Femur (tissue), 1 donor: Measurements from ENCODE around the gene MTHFD1L.

ENCODE experiments used
- DNase-seq: peaks from one replicate; pipeline ENCODE4 v3.0.0-alpha.2; 2017

MTHFD1L gene

DNA sequence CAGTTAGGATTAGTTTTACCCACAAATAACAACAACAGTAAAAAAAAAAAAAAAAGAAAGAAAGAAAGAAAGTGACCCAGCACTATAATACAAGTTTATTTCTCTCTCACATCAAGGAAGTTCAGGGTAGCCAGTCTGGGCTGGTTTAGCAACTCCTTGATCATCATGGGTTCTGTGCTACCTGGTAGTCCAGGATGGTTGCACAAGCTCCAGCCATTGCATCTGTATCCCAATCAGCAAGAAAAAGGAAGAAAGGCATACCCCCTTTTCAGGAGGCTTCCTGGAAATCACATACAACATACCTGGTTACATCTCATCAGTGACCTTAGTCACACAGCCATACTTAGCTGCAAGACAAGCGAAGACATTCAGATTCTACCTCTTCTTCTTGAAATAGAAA lies 128.5 kb downstream of the MTHFD1L start:
- no peak for DNase-seq

DNA sequence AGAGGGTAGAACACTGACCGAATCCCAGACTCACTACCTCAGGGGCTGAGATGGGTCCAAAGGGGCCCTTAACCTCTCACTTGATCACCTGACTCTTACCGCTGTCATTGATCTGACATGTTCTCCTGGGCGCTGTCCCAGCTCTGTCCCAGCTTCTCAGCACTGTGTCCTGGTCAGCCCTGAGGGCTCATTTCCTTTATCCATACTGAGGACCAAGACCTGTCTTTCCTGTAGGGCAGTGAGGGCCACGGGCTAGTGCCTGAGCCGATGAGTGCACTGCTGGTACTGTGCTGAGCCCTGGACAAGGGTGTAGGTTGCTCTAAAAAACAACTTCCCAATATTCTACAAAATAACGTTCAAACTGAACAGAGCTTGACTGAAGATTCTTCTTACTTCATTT lies 131.5 kb downstream of the MTHFD1L start:
- no peak for DNase-seq

DNA sequence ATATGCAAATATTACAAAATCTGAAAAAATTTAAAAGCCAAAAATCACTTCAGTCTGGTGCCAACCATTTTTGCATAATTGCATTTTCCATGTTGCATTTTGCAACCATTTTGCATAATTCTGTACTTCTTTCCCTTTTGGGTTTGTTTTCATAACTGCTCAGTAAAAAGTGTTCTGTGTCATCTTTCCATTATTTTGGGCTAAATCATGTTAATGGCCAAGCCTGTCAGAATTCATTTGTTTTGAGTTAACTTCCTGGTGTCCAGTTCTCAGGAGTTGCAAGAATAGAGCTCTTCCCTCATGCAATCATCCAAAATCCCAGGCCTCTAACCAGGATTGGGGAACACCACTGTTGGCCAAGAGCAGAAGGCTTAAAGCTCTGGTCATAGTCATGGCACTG lies 133.6 kb downstream of the MTHFD1L start:
- no peak for DNase-seq

DNA sequence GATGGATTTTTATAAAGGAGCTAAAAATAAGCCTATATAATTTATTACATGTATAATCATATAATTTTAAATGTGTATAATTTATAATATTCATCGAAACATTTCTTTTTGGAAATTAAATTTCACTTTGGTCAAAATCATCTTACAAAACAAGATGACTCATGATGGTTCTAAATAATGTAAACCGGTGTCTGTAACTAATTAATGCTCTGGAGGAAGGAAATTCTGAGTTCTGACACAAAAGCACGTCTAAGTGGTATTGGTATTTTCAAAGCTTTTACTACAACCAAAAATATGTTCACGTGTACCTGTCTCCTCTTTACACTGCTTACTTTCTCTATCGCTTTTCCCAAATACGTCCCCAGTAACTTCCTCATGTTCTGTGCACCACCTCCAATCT lies 134.1 kb downstream of the MTHFD1L start:
- DNase-seq = no peak

DNA sequence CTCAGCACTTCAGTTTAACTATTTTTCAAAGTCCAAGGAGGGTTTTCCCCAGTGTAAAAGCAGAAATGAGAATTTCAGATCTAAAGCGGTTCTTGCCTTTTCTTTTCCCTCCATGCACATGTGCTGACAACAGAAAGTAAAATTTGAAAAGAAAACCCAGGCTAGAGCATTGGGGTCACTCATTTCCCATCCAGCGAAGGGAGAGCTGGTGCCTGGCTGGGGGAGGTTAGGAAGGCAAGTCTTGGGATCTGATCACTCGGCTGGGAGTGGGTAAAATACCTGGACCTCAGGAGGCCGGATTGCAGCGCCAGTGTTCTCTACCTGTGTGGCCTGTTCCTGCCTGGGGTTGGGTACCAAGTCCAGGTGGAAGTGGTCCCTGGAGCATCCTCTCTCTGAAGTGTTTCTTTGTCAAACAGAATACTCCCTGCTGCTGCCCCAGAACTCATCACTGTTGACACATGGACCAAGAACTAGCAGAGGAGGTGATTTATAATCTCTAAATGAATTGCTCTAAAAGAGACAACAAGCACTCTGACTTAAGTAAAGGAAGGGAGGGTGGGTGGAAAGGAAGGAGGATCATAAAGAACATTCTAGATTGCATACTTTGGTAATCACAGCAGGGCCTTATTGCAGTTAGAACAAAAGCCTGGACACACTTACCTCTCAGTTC lies 136.0 kb downstream of the MTHFD1L start:
- no peak for DNase-seq

DNA sequence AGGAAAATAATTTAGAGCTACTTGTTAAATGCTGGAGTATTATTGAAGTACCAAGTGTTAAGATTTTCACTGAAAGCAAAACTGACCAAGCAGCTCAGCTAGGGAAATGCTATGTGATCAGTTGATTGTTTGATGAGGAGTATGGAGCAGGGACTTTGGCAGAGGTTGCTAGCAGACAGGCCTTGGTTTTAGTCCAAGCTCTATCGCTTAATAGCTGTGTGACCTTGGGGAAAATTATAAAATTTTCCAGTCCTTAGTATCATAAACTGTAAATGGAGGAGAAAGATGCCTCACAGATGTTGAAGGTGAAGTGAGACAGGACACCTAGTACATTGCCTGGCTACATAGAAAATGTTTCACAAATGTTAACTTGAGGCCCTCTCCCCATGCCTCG lies 136.6 kb downstream of the MTHFD1L start:
- DNase-seq = no peak

DNA sequence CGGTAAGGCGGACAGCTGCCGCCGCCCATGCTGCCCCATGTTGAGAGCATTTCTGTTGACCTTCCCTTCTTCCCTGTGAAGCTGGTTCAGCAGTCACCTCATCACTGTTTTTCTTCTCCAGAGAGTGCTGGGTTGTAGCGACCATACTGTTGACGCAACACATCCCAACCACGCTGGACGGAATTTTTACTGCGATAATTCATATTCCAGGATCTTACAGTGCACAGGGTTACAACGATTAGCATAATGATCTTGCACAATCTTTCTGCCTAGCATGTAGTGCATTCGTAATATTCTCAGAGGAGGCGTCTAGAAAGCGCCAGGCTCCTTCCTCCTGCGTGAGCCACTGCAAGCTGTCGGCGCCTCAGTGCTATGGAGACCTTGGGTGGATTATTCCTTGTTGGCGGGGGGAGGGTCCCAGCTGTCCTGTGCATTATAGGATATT lies 137.0 kb downstream of the MTHFD1L start:
- DNase-seq = no peak

DNA sequence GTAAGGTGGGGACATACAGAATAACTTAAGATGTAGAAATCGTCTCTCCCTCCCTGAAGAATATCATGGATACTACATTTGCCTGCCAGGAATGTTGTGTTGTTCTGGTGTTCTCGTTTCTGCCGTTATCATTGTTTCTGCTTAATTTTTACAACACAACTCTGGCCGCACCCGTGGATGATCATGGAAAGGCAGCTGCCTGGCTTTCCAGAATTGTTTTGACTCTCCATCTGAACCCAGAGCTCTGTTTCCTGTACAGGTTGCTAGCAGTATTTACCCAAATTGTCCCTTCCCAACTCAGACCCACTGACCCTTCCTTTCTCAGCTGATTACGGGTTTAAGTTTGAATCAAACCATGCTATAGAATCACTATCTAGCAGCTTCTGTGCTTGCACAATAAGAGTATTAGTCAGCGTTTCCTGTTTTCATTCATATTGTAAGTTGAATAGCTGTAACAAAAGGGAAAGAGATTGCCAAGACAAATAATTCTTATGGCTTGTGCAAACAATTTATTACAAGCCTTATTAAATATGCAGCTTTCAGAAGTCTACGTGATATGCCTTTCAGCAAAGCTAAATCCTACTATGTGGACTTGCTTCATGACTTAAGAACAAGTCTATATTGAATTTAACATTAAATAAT lies 139.0 kb downstream of the MTHFD1L start:
- DNase-seq = peak; percentile 65

DNA sequence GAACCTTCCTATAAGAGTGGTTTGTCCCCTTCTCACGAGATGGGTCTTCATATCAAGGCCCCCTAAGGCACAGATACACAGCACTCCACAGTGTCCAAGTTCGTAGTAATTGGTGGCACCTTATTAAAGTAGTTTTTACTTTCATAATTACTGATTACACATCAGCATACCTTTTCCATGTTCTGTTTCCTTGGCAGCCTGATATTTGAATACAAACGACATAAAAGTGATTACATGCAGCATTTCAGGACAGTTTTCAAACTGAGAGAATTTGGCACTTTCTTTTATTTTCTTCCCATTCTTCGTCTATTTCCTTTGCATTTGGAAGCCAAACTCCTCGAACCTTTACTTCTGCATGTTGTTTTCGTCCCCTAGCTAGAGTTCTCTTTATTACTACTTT lies 139.7 kb downstream of the MTHFD1L start:
- DNase-seq = no peak

DNA sequence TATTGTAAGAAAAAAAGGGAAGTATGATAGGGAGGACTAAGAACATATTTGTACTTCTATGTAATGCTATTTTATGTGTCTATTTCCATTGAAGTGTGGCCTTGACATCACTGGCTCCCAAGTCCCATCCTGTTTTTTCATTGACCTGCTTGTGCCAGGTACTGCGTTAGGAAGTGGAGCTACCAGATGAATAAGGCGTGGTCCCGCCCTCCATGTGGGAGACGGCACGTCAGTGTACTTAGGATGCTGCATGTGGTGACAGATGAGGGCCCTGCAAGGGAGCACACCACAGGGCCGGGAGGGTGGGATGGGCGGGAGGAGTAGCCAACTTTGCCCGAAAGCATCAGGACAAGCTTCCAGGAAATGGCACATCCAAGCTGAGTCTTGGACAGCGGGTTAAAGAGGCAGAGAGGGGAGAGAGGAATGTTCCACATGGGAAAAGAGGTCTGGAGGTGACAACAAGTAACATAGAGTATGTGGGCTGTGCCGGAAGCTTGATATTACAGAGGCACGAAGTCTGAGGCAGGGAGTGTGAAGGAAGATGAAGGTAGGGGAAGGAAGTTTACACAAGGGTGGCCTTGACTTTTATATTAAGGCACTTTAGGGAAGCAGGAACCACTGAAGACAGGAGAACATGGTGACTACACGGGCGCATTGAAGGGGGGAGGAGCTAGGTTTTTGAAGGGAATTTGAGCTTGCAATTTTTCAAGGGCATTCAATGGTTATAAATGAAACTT lies 140.6 kb downstream of the MTHFD1L start:
- DNase-seq = no peak

DNA sequence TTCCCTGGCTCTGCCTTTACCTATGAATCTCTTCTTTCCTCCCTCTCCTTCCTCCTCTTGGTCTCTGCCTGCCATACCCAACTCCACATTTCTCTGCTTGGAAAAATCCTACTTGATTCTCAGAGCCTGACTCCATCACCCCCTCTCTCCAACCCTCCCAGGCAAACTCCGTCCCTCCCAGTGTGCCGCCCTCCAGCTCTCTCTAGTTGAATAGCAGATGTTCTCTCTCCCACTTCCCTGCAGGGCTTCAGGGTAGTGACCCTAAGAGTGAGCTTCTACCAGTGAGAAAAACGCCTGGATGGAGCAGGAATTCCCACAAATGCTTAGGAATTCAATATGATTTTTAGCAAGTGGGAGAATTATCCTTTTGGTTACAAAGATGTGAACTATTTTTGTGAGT lies 141.6 kb downstream of the MTHFD1L start:
- DNase-seq = no peak

DNA sequence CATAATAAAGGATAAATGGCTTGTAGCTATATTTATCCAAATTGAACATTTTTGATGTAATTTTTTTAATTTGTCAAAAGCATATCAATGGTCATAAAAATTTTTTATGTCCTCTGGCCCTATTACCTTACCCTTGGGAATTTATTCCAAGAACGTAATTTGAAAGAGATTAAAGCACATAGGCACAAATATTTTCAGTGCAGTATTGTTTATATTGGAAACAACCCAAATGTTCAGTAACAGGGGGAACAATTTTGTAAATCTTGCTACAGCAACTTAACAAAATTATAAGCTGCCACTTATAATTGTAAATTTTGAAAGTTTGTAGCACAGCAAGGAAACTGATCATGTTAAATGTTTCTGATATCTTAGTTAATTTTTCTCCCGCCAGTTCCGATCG lies 142.4 kb downstream of the MTHFD1L start:
- DNase-seq = no peak

DNA sequence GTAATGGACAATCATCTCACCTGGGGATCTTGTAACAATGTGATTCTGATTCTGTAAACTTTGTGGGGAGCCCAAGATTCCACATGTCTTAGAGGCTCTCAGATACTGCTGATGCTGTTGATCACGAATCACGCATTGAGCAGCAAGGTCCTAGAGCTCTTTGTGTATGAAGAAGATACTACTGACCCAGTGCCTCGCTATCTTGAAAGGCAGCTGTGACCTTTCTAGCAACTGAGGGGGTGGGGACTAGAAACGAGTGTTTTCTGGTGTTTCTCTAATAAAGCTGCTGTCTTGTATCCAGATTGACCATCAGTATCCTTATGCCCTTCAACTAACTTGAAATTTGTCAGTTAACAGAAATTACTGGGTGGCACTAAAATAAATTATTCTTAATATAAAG lies 142.9 kb downstream of the MTHFD1L start:
- DNase-seq = no peak

DNA sequence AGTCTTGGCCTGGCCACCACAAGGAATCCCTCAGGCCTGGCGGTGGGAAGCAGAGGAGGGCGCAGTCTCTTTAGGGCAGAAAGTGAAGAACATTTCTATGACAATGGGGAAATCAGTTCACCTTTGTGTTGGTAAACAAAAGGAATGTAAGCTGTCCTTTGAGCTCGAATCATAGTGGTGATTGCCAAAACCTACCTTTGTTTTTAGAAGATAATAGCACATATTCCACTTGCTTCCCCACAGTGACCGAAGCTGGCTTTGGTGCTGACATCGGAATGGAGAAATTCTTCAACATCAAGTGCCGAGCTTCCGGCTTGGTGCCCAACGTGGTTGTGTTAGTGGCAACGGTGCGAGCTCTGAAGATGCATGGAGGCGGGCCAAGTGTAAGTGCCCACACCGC lies 144.1 kb downstream of the MTHFD1L start:
- DNase-seq = no peak

DNA sequence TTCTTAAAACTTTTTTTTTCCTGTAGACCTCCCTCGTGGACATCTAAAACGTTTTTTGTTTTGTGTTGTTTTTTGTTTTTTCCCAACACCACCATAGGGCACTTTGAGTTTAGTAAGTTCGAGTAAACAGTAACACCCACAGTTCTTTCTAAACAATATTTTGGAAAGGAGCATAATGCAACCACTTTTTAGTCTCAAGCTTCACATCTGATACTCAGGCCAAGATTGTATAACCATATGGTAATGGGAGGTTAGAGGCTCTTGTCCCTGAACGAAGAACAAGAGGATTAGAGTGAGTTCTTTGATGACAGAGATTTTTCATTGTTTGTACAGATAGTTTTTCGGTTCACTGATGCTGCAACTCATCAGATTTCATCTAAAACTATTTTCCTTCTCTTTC lies 144.6 kb downstream of the MTHFD1L start:
- DNase-seq = no peak

DNA sequence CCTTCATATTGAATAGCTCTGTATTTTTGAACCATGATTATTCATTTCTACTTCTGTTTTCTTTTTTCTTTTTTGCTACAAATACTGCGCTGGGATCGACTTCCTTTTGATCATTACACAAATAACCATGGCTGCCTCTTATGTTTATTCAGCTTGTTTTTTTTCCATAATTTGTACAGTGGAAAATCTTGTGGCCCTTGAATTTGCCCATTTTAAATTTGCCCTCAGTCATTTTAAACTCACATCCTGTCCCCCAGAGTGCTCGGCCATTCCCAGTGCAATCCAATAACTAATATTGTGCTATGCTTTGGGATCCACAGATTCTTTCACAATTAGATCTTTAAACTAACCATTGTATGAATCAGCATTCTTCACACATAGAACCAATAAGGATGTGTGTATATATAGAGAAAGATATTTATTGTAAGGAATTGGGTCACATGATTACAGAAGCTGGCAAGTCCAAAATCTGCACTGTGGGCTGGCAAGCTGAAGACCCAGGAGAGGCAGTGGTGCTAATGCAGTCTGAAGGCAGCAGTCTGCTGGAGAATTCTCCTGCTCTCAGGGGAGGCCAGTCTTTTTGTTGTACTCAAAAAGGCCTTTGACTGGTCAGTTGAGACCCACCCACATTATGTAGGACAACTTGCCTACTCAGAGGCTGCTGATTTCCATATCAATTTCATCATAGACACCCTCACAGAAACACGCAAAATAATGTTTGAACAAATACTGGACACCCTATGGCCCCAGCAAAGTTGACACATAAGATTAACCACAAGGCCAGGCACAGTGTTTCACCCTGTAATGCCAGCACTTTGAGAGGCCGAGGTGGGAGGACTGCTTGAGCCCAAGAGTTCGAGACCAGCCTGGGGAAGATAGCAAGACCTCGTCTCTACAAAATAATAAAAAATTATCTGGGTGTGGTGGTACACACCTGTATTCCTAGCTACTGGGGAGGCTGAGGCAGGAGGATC lies 147.1 kb downstream of the MTHFD1L start:
- DNase-seq = no peak

DNA sequence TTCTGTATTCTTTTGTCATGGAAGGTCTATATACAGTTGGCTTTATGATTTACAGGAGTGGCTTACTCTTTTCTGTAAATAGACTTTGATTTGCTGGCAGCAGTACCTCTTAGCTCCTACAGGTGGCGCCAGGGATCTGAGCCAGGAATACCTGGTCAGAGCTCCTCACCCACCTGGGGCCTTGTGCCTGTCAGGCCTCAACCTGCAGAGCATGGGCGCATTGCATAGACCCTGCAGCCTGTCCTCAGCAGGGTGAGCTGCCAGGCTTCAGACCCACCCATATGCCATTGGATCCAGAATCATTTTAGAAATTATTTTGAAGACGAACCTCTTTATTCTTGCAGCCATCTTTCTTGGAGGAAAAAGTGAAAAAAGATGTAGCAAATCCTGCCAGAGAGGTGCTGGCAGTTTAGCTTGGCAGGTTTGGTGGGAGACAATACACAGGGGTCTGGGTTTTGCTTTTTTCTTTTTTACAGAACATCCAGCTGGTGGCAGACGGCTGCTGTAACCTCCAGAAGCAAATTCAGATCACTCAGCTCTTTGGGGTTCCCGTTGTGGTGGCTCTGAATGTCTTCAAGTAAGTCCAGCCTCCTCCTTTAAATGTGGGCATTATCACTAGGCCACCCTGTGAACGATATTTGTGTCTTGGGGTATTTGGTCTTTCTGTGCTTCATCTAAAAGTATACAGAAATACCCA lies 149.1 kb downstream of the MTHFD1L start:
- DNase-seq = peak; percentile 79

DNA sequence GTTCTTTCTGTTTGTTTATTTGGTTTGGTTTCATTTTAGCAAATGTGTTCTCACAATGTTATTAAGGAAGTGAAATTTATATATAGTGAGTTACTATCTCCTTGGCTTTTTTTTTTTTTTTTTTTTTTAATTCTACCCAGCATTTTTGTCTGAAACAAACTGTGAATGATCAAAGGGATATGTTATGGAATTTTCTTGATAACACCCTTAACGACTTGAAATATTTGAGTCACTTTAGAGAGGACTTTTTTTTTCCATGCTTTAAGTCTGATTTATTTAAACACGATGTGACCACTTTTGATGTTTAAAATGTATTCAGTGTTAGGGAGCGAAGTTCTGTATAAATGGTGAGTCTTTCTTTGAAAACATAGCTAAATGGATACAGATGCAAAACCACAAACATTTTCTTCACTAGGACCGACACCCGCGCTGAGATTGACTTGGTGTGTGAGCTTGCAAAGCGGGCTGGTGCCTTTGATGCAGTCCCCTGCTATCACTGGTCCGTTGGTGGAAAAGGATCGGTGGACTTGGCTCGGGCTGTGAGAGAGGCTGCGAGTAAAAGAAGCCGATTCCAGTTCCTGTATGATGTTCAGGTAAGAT lies 149.7 kb downstream of the MTHFD1L start:
- DNase-seq = no peak

DNA sequence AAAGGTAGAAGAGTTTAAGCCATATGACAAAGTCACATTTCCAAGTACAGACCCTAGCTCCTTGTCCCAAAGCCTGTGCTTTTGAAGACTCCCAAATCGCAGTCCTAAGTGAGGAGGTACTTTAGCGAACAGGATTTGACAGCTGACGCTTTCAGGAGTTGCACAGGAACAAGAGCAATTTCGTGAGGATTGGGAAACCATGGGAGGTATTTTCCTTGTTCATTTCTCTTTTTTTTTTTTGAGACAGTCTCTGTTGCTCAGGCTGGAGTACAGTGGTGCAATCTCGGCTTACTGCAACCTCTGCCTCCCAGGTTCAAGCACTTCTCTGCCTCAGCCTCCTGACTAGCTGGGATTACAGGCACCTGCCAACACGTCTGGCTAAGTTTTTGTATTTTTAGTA lies 150.6 kb downstream of the MTHFD1L start:
- DNase-seq = no peak

DNA sequence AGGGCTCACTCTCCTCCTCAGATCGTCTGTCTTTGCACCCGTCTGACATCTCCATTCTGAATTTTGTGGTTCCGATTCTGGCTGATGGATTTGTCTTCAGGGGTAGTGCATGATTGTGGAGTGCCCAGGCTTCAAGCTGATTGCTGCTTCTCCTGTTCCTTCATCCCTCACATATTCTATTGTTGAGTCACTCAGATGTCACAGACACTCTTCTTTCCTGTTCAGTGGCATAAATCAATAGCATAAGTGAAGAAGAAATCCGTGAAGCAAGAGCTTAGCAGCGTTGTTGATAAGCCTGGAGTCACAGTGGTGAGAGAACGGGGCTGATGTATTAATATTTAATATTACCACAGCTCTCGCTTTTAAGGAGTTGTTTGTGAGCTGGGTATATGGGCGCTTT lies 152.5 kb downstream of the MTHFD1L start:
- DNase-seq = no peak

DNA sequence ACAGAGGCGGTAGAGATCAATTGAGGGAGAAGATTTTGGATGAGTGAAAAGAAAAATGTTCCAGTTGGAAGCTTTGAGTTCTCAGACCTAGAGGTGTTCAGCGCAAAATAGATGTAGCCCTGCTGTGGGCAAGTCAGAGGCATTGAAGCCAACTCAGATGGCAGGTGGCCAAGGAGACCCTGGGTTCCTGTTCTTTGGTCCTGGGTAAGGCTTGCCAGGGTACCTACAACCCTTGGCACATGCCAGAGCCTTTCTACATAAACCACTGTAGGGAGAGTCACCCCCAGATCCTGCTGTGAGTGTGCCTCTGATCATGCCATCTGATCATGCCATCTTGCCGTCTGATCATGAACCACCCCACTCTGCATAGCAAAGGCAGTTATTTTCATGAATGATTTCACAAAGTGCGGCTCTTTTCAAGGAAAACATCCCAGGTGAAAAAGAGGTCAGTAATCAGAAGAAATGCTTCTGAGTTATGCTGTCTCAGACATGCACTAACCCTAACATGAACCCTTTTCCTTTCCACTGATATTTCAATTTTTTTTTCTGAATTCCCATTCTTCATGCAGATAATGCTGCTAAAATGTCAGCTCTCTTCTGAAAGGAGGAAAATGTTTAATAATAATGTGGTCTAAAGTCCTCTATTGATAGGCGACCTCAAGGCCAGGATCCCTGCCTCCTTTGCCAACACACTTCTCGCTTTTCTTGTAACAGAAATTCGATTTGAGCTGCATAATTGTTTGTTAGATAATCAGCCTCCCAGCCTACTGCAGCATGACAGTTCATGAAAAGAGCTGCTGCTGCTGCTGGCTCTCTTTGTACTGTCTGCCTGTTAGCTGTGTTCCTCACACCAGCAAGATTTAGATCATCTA lies 153.6 kb downstream of the MTHFD1L start:
- DNase-seq = no peak
